ENCODE measurements around the gene S100A5.

DNA sequence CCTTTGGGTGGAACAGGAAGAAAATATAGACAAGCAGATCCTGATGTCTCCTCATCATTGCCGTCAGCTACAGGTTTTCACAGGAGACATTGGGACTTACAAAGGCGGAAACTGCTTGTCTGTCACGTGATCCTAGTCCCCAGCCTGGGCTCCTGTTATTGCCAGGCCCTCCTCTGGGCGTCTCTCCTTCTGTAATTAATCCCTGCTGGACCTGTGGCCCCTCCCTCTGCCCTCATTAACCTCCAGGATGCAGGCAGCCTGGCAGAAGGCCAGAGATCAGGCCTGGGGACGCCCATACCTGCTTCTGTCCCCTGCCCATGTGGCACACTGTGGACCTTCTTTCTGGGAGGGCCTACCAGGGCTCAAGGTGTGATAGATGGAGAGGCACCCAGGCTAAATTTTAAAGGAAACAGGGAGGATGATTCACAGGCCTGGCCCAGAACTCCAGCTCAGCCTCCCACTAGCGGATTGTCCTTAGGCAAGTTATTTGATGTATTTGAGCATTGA lies 2.4 kb downstream of the S100A5 start:
- TF ChIP-seq SP1 (IDR thresholded peaks at IDR 0.05) (no peak), FOXA1 (IDR thresholded peaks at IDR 0.05) (no peak), SUZ12 (IDR thresholded peaks at IDR 0.05) (no peak), FOXK2 (IDR thresholded peaks at IDR 0.05) (no peak), NFRKB (IDR thresholded peaks at IDR 0.05) (no peak), ZNF384 (IDR thresholded peaks at IDR 0.05) (no peak), BHLHE40 (IDR thresholded peaks at IDR 0.05; ENCODE audit: borderline replicate concordance) (no peak), FOXM1 (IDR thresholded peaks at IDR 0.05; ENCODE audit: borderline replicate concordance) (no peak), TARDBP (IDR thresholded peaks at IDR 0.05) (no peak), LEF1 (IDR thresholded peaks at IDR 0.05; ENCODE audit: borderline replicate concordance) (no peak), ELF4 (IDR thresholded peaks at IDR 0.05) (no peak)
- TF ChIP-seq, protein P1, sequence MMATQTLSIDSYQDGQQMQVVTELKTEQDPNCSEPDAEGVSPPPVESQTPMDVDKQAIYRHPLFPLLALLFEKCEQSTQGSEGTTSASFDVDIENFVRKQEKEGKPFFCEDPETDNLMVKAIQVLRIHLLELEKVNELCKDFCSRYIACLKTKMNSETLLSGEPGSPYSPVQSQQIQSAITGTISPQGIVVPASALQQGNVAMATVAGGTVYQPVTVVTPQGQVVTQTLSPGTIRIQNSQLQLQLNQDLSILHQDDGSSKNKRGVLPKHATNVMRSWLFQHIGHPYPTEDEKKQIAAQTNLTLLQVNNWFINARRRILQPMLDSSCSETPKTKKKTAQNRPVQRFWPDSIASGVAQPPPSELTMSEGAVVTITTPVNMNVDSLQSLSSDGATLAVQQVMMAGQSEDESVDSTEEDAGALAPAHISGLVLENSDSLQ (IDR thresholded peaks at IDR 0.05), result no peak

Measured in HEK293T (cell line).